Lower lobe of right lung (tissue), 2 donors: ENCODE results near the gene STRA8. TPM values are rescaled to one million over a fixed set of nuclear protein-coding genes. Genes with fewer than 3 reads are reported as not detected.

ENCODE experiments used
- ATAC-seq, 2 donors: fragments of 200-7000 bp; cut with Tn5 transposase; one replicate each; pipeline ENCODE4 v1.9.1; 2020 to 2022; ENCODE audit warnings: mild to moderate bottlenecking in 2 of 2, moderate library complexity in 2 of 2
- DNase-seq: peaks from one replicate; pipeline ENCODE4 v3.0.0-alpha.2; 2020
- H3K27ac ChIP-seq: fragments of 200-600 bp; one replicate; pipeline ENCODE4 v1.8.0; 2022
- H3K27me3 ChIP-seq: fragments of 200-600 bp; one replicate; pipeline ENCODE4 v1.8.0; 2022; ENCODE audit warnings: low read depth
- H3K36me3 ChIP-seq: fragments of 200-600 bp; one replicate; pipeline ENCODE4 v1.8.0; 2022; ENCODE audit warnings: mild to moderate bottlenecking
- H3K4me1 ChIP-seq: fragments of 200-600 bp; one replicate; pipeline ENCODE4 v1.8.0; 2022
- H3K4me3 ChIP-seq: fragments of 200-600 bp; one replicate; pipeline ENCODE4 v1.8.0; 2022; ENCODE audit warnings: mild to moderate bottlenecking
- H3K9me3 ChIP-seq: fragments of 200-600 bp; one replicate; pipeline ENCODE4 v1.8.0; 2022
- intact Hi-C: fragments of 100-400 bp; cut with DNase I; formaldehyde crosslinking; loops from one replicate; pipeline ENCODE4 v1.11.0; 2022
- total RNA-seq: library from RNA; stranded (reverse); fragmentation: NEBNext Ultra II Directional; extraction: Animal tissue kit (Norgen Biotek cat#: 25700); gene quantifications from one replicate; pipeline ENCODE4 v1.2.1, GENCODE V29; 2021
- TF ChIP-seq, protein P1 (sequence below): fragments of 200-600 bp; IDR thresholded peaks from one replicate; pipeline ENCODE4 v1.8.0; 2022; ENCODE audit warnings: antibody characterized with exemption, mild to moderate bottlenecking
- donor health status: DM: no; HTN: yes; CAD: no; lungs with severe emphysema.

STRA8 gene
- total RNA-seq, 1 donor from 2014 or later = not detected

DNA sequence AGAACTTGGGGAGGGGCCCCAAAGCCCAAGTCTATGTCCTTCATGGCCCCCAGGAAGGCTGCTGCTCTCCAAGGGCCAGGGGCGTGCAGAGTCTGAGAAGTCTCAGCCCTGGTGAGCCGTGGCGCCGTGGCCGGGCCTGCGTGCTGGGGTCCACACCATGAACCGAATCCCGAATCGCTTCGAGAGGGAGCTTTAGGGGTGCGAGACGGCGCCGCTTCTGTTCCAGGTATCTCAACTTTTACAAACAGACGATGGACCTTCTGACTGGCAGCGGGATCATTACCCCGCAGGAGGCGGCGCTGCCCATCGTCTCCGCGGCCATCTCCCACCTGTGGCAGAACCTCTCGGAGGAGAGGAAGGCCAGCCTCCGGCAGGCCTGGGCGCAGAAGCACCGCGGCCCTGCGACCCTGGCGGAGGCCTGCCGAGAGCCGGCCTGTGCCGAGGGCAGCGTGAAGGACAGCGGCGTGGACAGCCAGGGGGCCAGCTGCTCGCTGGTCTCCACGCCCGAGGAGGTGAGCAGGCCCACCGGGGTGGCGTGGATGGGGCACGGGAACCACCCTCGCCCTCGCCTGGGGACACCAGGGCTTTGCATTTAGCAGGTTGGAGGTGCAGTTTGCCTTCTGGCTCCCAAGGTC is 12.7 kb downstream of the STRA8 start:
- TF ChIP-seq, protein P1, sequence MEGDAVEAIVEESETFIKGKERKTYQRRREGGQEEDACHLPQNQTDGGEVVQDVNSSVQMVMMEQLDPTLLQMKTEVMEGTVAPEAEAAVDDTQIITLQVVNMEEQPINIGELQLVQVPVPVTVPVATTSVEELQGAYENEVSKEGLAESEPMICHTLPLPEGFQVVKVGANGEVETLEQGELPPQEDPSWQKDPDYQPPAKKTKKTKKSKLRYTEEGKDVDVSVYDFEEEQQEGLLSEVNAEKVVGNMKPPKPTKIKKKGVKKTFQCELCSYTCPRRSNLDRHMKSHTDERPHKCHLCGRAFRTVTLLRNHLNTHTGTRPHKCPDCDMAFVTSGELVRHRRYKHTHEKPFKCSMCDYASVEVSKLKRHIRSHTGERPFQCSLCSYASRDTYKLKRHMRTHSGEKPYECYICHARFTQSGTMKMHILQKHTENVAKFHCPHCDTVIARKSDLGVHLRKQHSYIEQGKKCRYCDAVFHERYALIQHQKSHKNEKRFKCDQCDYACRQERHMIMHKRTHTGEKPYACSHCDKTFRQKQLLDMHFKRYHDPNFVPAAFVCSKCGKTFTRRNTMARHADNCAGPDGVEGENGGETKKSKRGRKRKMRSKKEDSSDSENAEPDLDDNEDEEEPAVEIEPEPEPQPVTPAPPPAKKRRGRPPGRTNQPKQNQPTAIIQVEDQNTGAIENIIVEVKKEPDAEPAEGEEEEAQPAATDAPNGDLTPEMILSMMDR = no peak

DNA sequence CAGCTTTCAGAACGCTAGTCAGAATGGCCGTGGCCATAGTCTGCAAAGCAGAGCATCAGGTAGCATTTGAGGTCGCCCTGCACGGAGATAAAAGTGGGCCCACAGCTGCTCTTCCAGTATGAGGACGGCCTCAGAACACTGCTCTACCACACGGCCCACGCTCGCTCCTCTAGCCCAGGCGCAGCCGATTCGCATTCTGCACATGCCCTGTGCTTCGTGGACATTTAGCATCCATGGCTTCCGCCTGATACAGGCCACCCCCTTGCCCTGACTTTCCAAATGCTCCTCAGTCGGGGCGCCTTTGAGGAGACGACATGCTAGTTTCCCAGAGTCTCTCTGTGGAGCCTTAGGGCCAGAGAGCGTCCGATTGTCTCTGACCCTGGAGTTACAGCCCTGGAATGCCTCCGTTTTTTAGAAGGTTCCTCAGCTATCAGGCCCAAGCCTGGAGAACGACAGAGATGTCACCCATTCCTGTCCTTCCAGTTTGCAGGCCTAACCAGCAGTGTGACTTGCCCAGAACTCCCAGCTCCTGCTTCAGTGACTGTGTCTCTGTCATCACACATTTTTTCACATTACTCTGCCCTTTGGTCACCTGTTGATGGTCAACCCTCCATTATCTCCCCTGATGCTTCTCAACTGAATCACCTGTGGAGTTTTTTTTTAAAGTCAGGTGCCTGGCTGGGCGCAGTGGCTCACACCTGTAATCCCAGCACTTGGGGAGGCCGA is 14.3 kb downstream of the STRA8 start:
- intact Hi-C loops = no loop called here
- no peaks in the 10 kb centered on the region for H3K9me3 ChIP-seq
- TF ChIP-seq, protein P1 = no peak
- H3K27ac ChIP-seq = no peak overlapping the region
- H3K4me1 ChIP-seq = no peaks in the 10 kb centered on the region
- H3K27me3 ChIP-seq = no peaks in the 10 kb centered on the region
- DNase-seq = no peak
- no peak overlapping the region for H3K4me3 ChIP-seq
- ATAC-seq = no peak
- no peaks in the 10 kb centered on the region for H3K36me3 ChIP-seq

More for the DNA sequence above, 12.7 kb downstream of the STRA8 start:
- Histone ChIP-seq H3K4me3 (no peak overlapping the region), H3K27me3 (no peaks in the 10 kb centered on the region), H3K27ac (no peak overlapping the region), H3K36me3 (no peaks in the 10 kb centered on the region), H3K9me3 (no peaks in the 10 kb centered on the region), H3K4me1 (no peaks in the 10 kb centered on the region)
- intact Hi-C loops = no loop called here
- ATAC-seq = no peak
- no peak for DNase-seq

DNA sequence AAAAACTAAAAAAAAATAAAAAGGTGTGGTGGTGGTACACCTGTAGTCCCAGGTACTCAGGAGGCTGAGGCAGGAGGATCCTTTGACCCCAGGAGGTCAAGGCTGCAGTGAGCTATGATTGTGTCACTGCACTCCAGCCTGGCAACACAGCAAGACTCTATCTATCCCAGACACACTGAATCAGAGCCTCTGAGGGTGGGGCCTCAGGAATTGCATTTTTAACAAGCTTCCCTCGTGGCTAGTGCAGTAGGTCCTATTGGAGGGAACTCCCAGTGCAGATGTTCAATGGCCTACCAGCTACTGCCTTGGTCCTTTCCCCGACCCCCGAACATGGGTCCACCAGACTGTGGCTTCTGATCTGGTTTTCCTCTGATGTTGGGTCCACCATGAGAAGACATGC is 14.9 kb downstream of the STRA8 start:
- H3K27me3 ChIP-seq = no peaks in the 10 kb centered on the region
- no peak overlapping the region for H3K4me3 ChIP-seq
- H3K9me3 ChIP-seq = no peaks in the 10 kb centered on the region
- H3K36me3 ChIP-seq = no peaks in the 10 kb centered on the region
- DNase-seq (no peak), ATAC-seq (no peak)
- peaks cover 3% of the 10 kb centered on the region for H3K4me1 ChIP-seq
- TF ChIP-seq, protein P1 = no peak
- no peak overlapping the region for H3K27ac ChIP-seq
- intact Hi-C loops = no loop called here

DNA sequence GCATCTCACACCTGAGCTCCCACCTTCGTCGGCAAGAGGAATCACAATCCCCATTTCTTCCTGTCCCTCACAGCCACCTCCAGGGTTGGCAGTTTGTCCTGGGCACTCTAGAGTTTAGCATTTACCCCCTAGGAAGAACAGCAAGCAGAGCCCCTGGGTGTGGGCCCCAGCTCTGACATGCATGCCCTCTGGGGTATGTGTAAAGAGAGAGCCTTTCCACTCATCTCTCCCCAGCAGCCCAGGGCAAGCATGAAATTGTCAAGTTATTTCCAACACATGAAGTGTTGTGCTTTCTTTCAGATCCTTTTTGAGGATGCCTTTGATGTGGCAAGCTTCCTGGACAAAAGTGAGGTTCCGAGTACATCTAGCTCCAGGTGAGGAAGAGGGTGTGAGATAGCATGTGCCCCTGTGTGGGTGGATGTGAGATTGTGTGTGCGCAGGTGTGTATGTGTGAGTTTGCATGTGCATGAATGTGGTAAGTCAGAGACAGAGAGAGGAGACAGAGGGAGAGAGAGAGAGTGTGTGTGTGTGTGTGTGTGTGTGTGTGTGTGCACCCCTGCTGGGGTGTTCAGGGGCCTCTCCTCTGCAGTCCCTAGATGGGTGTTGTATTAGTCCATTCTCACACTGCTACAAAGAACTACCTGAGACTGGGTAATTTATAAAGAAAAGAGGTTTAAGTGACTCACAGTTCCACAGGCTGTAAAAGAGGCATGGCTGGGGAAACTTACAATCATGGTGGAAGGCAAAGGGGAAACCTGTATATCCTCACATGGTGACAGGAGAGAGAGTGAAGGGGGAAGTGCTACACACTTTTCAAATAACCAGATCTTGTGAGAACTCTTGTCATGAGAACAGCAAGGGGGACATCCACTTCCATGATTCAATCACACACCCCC is 18.1 kb downstream of the STRA8 start:
- no peak for DNase-seq

More for the DNA sequence above, 18.1 kb downstream of the STRA8 start:
- no peaks in the 10 kb centered on the region for H3K36me3 ChIP-seq
- no peak for ATAC-seq
- TF ChIP-seq, protein P1 = no peak
- peaks cover 19% of the 10 kb centered on the region for H3K4me1 ChIP-seq
- intact Hi-C loops = no loop called here
- H3K4me3 ChIP-seq = no peak overlapping the region
- H3K9me3 ChIP-seq = no peaks in the 10 kb centered on the region
- H3K27me3 ChIP-seq = no peaks in the 10 kb centered on the region
- H3K27ac ChIP-seq = no peak overlapping the region
